GM12891 (cell line): ENCODE data around the gene FSHR.

Source experiments
- DNase-seq: peaks from one replicate; pipeline ENCODE4 v3.0.0; 2011; ENCODE audit warnings: low spot score; ENCODE audit not compliant: insufficient read length
- FAIRE-seq: peaks from 2 replicates; lab custom pipeline; 2011; peaks lifted over from hg19 to GRCh38; lab: Jason Lieb, UNC
- PAX5 ChIP-seq: IDR thresholded peaks from 2 replicates; pipeline ENCODE4 v1.6.1; 2011; ENCODE audit warnings: low read length, moderate library complexity, mild to moderate bottlenecking; ENCODE audit not compliant: insufficient read depth, severe bottlenecking
- POLR2A ChIP-seq: IDR thresholded peaks from 2 replicates; pipeline ENCODE4 v1.6.1; 2011; ENCODE audit warnings: low read depth, low read length, control low read depth
- POLR2AphosphoS5 ChIP-seq: IDR thresholded peaks from 2 replicates; pipeline ENCODE4 v1.6.1; 2011; ENCODE audit warnings: low read depth, low read length, control low read depth
- POU2F2 ChIP-seq: IDR thresholded peaks from 2 replicates; pipeline ENCODE4 v1.6.1; 2011; ENCODE audit warnings: low read depth, mild to moderate bottlenecking, control low read depth, low read length, moderate library complexity
- SPI1 ChIP-seq: IDR thresholded peaks from 2 replicates; pipeline ENCODE4 v1.6.1; 2011; ENCODE audit warnings: low read depth, low read length, control low read depth
- TAF1 ChIP-seq: IDR thresholded peaks from 2 replicates; pipeline ENCODE4 v1.6.1; 2011; ENCODE audit warnings: low read depth, low read length, control low read depth

Gene FSHR

GRCh38 chr2:48948400-48949125 lies 205.8 kb downstream of the FSHR start:
- TF ChIP-seq SPI1: no peak
- no peak for DNase-seq
- no peak for FAIRE-seq

- FAIRE-seq (peak; percentile 91), DNase-seq (peak; percentile 43)
- no peak for TF ChIP-seq PAX5
- TF ChIP-seq SPI1: no peak
- no peak for TF ChIP-seq POU2F2
- no peak for TF ChIP-seq TAF1
- TF ChIP-seq POLR2AphosphoS5: no peak
- TF ChIP-seq POLR2A: no peak
These were observed 207.8 kb downstream of the FSHR start for GRCh38 chr2:48946449-48947048.

- TF ChIP-seq POLR2AphosphoS5 (no peak), TAF1 (no peak), POU2F2 (no peak), POLR2A (no peak), PAX5 (no peak), SPI1 (no peak)
- no peak for FAIRE-seq
- DNase-seq: no peak
These were observed 209.4 kb downstream of the FSHR start for GRCh38 chr2:48944956-48945355.

- no peak for TF ChIP-seq POLR2A
- TF ChIP-seq PAX5: no peak
- no peak for TF ChIP-seq POU2F2
- TF ChIP-seq POLR2AphosphoS5: no peak
- TF ChIP-seq SPI1: no peak
- TF ChIP-seq TAF1: no peak
- FAIRE-seq (no peak), DNase-seq (no peak)
These were observed 210.9 kb downstream of the FSHR start for GRCh38 chr2:48943436-48943835.

GRCh38 chr2:48941908-48942307 lies 212.4 kb downstream of the FSHR start:
- no peak for TF ChIP-seq PAX5
- TF ChIP-seq SPI1: peak; percentile 72
- DNase-seq: no peak
- no peak for FAIRE-seq

- DNase-seq (no peak), FAIRE-seq (no peak)
- no peak for TF ChIP-seq PAX5
- TF ChIP-seq POLR2A: no peak
- no peak for TF ChIP-seq SPI1
These were observed 212.9 kb downstream of the FSHR start for GRCh38 chr2:48941456-48941855.

GRCh38 chr2:48940606-48941005 lies 213.7 kb downstream of the FSHR start:
- FAIRE-seq (no peak), DNase-seq (no peak)
- no peak for TF ChIP-seq POLR2AphosphoS5
- TF ChIP-seq SPI1: no peak
- no peak for TF ChIP-seq PAX5
- TF ChIP-seq POLR2A: no peak
- TF ChIP-seq TAF1: no peak
- TF ChIP-seq POU2F2: no peak

GRCh38 chr2:48939232-48939631 lies 215.1 kb downstream of the FSHR start:
- no peak for DNase-seq
- FAIRE-seq: no peak
- TF ChIP-seq POLR2A: no peak
- TF ChIP-seq TAF1: no peak

GRCh38 chr2:48938231-48938630 lies 216.1 kb downstream of the FSHR start:
- TF ChIP-seq TAF1 (no peak), PAX5 (no peak), POLR2A (no peak), SPI1 (no peak), POLR2AphosphoS5 (no peak), POU2F2 (no peak)
- FAIRE-seq (no peak), DNase-seq (no peak)

GRCh38 chr2:48934807-48935206 lies 219.5 kb downstream of the FSHR start:
- FAIRE-seq: no peak
- TF ChIP-seq POLR2A: no peak
- no peak for DNase-seq
